Measurements from ENCODE around the gene SMIM35. TPM values are rescaled to one million over a fixed set of nuclear protein-coding genes. Genes with fewer than 3 reads are reported as not detected.
"Not testable (repeated sequence)": the region's sequence is repeated elsewhere in the genome, so short reads cannot be mapped to it uniquely, and the experiment has no call there.

SMIM35 gene
- total RNA-seq, 1 experiment from 2014 or later, result not detected

- in situ Hi-C loops (cut with HindIII; ENCODE audit: low sequenced_read_pairs), result no loop called here
- no peak for DNase-seq (ENCODE audit: low spot score)
These were observed 2.1 kb downstream of the SMIM35 start for GRCh38 chr11:118084656-118085055.

GRCh38 chr11:118084247-118084646 lies 2.5 kb downstream of the SMIM35 start:
- in situ Hi-C loops (cut with HindIII; ENCODE audit: low sequenced_read_pairs), result no loop called here
- no peak for DNase-seq (ENCODE audit: low spot score)

- in situ Hi-C loops (cut with HindIII; ENCODE audit: low sequenced_read_pairs), result no loop called here
- no peak for DNase-seq (ENCODE audit: low spot score)
These were observed 3.7 kb downstream of the SMIM35 start for GRCh38 chr11:118082880-118083552.

GRCh38 chr11:118081241-118081958 lies 5.4 kb downstream of the SMIM35 start:
- in situ Hi-C loops (cut with HindIII; ENCODE audit: low sequenced_read_pairs), result no loop called here
- no peak for DNase-seq (ENCODE audit: low spot score)

GRCh38 chr11:118080296-118080695 lies 6.5 kb downstream of the SMIM35 start:
- no peak for DNase-seq (ENCODE audit: low spot score)
- in situ Hi-C loops (cut with HindIII; ENCODE audit: low sequenced_read_pairs), result no loop called here

GRCh38 chr11:118079491-118079890 lies 7.3 kb downstream of the SMIM35 start:
- no peak for DNase-seq (ENCODE audit: low spot score)
- in situ Hi-C loops (cut with HindIII; ENCODE audit: low sequenced_read_pairs), result no loop called here

- in situ Hi-C loops (cut with HindIII; ENCODE audit: low sequenced_read_pairs), result no loop called here
These were observed 7.8 kb downstream of the SMIM35 start for GRCh38 chr11:118078911-118079411.

GRCh38 chr11:118076754-118077281 lies 9.9 kb downstream of the SMIM35 start, which contains the start of gene TMPRSS4:
TSS of gene TMPRSS4 (plus strand) at chr11:118077078. CDS start at chr11:118077303, 225 bp downstream.
- DNase-seq (ENCODE audit: low spot score), result no peak

More at GRCh38 chr11:118078911-118079411, 7.8 kb downstream of the SMIM35 start:
- no peak for DNase-seq (ENCODE audit: low spot score)

GRCh38 chr11:118074785-118075184 lies 12.0 kb downstream of the SMIM35 start:
- in situ Hi-C loops (cut with HindIII; ENCODE audit: low sequenced_read_pairs), result no loop called here
- no peak for DNase-seq (ENCODE audit: low spot score)

More at GRCh38 chr11:118076754-118077281, 9.9 kb downstream of the SMIM35 start, which contains the start of gene TMPRSS4:
- in situ Hi-C loops (cut with HindIII; ENCODE audit: low sequenced_read_pairs), result no loop called here

- in situ Hi-C loops (cut with HindIII; ENCODE audit: low sequenced_read_pairs), result no loop called here
- no peak for DNase-seq (ENCODE audit: low spot score)
These were observed 12.6 kb downstream of the SMIM35 start for GRCh38 chr11:118074091-118074685.

- in situ Hi-C loops (cut with HindIII; ENCODE audit: low sequenced_read_pairs), result no loop called here
- no peak for DNase-seq (ENCODE audit: low spot score)
These were observed 13.2 kb downstream of the SMIM35 start for GRCh38 chr11:118073554-118073953.

GRCh38 chr11:118071416-118072030 lies 15.2 kb downstream of the SMIM35 start:
- no peak for DNase-seq (ENCODE audit: low spot score)
- in situ Hi-C loops (cut with HindIII; ENCODE audit: low sequenced_read_pairs), result no loop called here

- no peak for DNase-seq (ENCODE audit: low spot score)
- in situ Hi-C loops (cut with HindIII; ENCODE audit: low sequenced_read_pairs), result no loop called here
These were observed 17.7 kb downstream of the SMIM35 start for GRCh38 chr11:118068945-118069612.

- no peak for DNase-seq (ENCODE audit: low spot score)
- in situ Hi-C loops (cut with HindIII; ENCODE audit: low sequenced_read_pairs), result no loop called here
These were observed 18.4 kb downstream of the SMIM35 start for GRCh38 chr11:118068206-118068944.

- DNase-seq (ENCODE audit: low spot score), result no peak
- in situ Hi-C loops (cut with HindIII; ENCODE audit: low sequenced_read_pairs), result no loop called here
These were observed 19.8 kb downstream of the SMIM35 start for GRCh38 chr11:118067006-118067405.

GRCh38 chr11:118065384-118065783 lies 21.4 kb downstream of the SMIM35 start:
- no peak for DNase-seq (ENCODE audit: low spot score)
- in situ Hi-C loops (cut with HindIII; ENCODE audit: low sequenced_read_pairs), result no loop called here

GRCh38 chr11:118064956-118065355 lies 21.8 kb downstream of the SMIM35 start:
- in situ Hi-C loops (cut with HindIII; ENCODE audit: low sequenced_read_pairs), result no loop called here
- no peak for DNase-seq (ENCODE audit: low spot score)

- DNase-seq (ENCODE audit: low spot score); in situ Hi-C loops (cut with HindIII; ENCODE audit: low sequenced_read_pairs): not testable (repeated sequence)
These were observed 24.1 kb downstream of the SMIM35 start for GRCh38 chr11:118062631-118063030.

All from G401 (cell line).